ENCODE data around the gene MTF1.
A peak's percentile ranks its signal among the peaks of the same experiment; 100 is the strongest.

Gene MTF1

GRCh38 chr1:37868466-37868865 is 9.1 kb upstream of the MTF1 start:
- Histone ChIP-seq H3K9me3 (ENCODE audit: severe bottlenecking) (no peaks in the 10 kb centered on the region), H3K27ac (ENCODE audit: poor library complexity, severe bottlenecking) (no peak overlapping the region), H3K27me3 (ENCODE audit: insufficient read depth, poor library complexity, severe bottlenecking) (no peaks in the 10 kb centered on the region), H3K4me1 (ENCODE audit: insufficient read depth, poor library complexity, severe bottlenecking) (peaks cover 10% of the 10 kb centered on the region), H3K36me3 (ENCODE audit: low read depth) (peaks cover 11% of the 10 kb centered on the region), H3K4me3 (ENCODE audit: severe bottlenecking) (no peak overlapping the region)
- DNase-seq (ENCODE audit: low spot score) (no peak), ATAC-seq (ENCODE audit: low read depth) (no peak)
- TF ChIP-seq CTCF (IDR thresholded peaks at IDR 0.05; ENCODE audit: poor library complexity, severe bottlenecking): no peak

GRCh38 chr1:37867784-37868183 is 8.4 kb upstream of the MTF1 start:
- H3K4me3 ChIP-seq (ENCODE audit: severe bottlenecking): no peak overlapping the region
- H3K27me3 ChIP-seq (ENCODE audit: insufficient read depth, poor library complexity, severe bottlenecking): no peaks in the 10 kb centered on the region
- H3K4me1 ChIP-seq (ENCODE audit: insufficient read depth, poor library complexity, severe bottlenecking): peaks cover 11% of the 10 kb centered on the region
- no peak for TF ChIP-seq CTCF (IDR thresholded peaks at IDR 0.05; ENCODE audit: poor library complexity, severe bottlenecking)
- no peaks in the 10 kb centered on the region for H3K9me3 ChIP-seq (ENCODE audit: severe bottlenecking)
- no peak overlapping the region for H3K27ac ChIP-seq (ENCODE audit: poor library complexity, severe bottlenecking)
- DNase-seq (ENCODE audit: low spot score) (no peak), ATAC-seq (ENCODE audit: low read depth) (no peak)
- H3K36me3 ChIP-seq (ENCODE audit: low read depth): peaks cover 11% of the 10 kb centered on the region

- peaks cover 18% of the 10 kb centered on the region for H3K4me1 ChIP-seq (ENCODE audit: insufficient read depth, poor library complexity, severe bottlenecking)
- no peak for TF ChIP-seq CTCF (IDR thresholded peaks at IDR 0.05; ENCODE audit: poor library complexity, severe bottlenecking)
- DNase-seq (ENCODE audit: low spot score): no peak
- peaks cover 11% of the 10 kb centered on the region for H3K36me3 ChIP-seq (ENCODE audit: low read depth)
- H3K27ac ChIP-seq (ENCODE audit: poor library complexity, severe bottlenecking): no peak overlapping the region
- ATAC-seq (ENCODE audit: low read depth): no peak
- no peaks in the 10 kb centered on the region for H3K9me3 ChIP-seq (ENCODE audit: severe bottlenecking)
- H3K4me3 ChIP-seq (ENCODE audit: severe bottlenecking): no peak overlapping the region
- no peaks in the 10 kb centered on the region for H3K27me3 ChIP-seq (ENCODE audit: insufficient read depth, poor library complexity, severe bottlenecking)
These were observed 7.1 kb upstream of the MTF1 start for GRCh38 chr1:37866491-37866890.

- no peak for DNase-seq (ENCODE audit: low spot score)
- no peak for TF ChIP-seq CTCF (IDR thresholded peaks at IDR 0.05; ENCODE audit: poor library complexity, severe bottlenecking)
- peaks cover 11% of the 10 kb centered on the region for H3K36me3 ChIP-seq (ENCODE audit: low read depth)
These were observed 6.1 kb upstream of the MTF1 start for GRCh38 chr1:37865348-37866120.

GRCh38 chr1:37862330-37862729 is 2.9 kb upstream of the MTF1 start:
- DNase-seq (ENCODE audit: low spot score): no peak
- H3K27me3 ChIP-seq (ENCODE audit: insufficient read depth, poor library complexity, severe bottlenecking): no peaks in the 10 kb centered on the region
- H3K36me3 ChIP-seq (ENCODE audit: low read depth): peaks cover 14% of the 10 kb centered on the region
- TF ChIP-seq CTCF (IDR thresholded peaks at IDR 0.05; ENCODE audit: poor library complexity, severe bottlenecking): no peak
- peak overlapping the region; percentile 56 for H3K27ac ChIP-seq (ENCODE audit: poor library complexity, severe bottlenecking)
- H3K4me3 ChIP-seq (ENCODE audit: severe bottlenecking): no peak overlapping the region
- ATAC-seq (ENCODE audit: low read depth): peak; percentile 38
- H3K4me1 ChIP-seq (ENCODE audit: insufficient read depth, poor library complexity, severe bottlenecking): peaks cover 29% of the 10 kb centered on the region
- no peaks in the 10 kb centered on the region for H3K9me3 ChIP-seq (ENCODE audit: severe bottlenecking)

More at GRCh38 chr1:37865348-37866120, 6.1 kb upstream of the MTF1 start:
- H3K4me1 ChIP-seq (ENCODE audit: insufficient read depth, poor library complexity, severe bottlenecking): peaks cover 19% of the 10 kb centered on the region
- ATAC-seq (ENCODE audit: low read depth): peak; percentile 73
- peak overlapping the region; percentile 33 for H3K27ac ChIP-seq (ENCODE audit: poor library complexity, severe bottlenecking)
- no peaks in the 10 kb centered on the region for H3K9me3 ChIP-seq (ENCODE audit: severe bottlenecking)
- no peak overlapping the region for H3K4me3 ChIP-seq (ENCODE audit: severe bottlenecking)
- no peaks in the 10 kb centered on the region for H3K27me3 ChIP-seq (ENCODE audit: insufficient read depth, poor library complexity, severe bottlenecking)
